Endometrium (tissue), 2 donors: ENCODE results near the gene KLHL22.
"Not testable (repeated sequence)": the region's sequence is repeated elsewhere in the genome, so short reads cannot be mapped to it uniquely, and the experiment has no call there.

Experiments
- FAIRE-seq: peaks from 2 replicates; lab custom pipeline; 2012; peaks lifted over from hg19 to GRCh38; lab: Jason Lieb, UNC
- donor health status: control.
- donor health status: control.

The KLHL22 gene

DNA sequence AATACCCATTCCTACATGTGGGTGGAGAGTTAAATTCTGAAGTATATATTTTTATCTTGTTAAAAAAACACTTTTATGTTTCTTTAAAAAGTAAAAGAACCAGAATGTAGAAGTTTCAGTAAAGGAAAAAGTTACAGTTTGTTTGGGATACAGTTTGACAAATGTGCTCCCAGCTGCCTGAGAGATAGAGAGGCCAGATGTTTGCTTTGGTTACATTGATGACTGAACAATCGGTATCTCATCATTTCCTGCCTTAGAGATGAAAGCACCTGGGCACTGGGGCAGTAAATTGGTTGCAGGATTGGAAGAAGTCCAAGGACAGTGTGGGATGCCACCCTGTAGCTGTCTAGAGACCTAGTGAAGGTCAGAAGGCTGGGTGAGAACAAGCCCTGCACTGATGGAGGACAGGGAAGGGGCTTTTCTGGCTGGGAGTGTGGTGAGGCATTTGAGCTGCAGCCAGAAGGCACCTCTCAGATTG is 28.4 kb upstream of the KLHL22 start:
- no peak for FAIRE-seq

DNA sequence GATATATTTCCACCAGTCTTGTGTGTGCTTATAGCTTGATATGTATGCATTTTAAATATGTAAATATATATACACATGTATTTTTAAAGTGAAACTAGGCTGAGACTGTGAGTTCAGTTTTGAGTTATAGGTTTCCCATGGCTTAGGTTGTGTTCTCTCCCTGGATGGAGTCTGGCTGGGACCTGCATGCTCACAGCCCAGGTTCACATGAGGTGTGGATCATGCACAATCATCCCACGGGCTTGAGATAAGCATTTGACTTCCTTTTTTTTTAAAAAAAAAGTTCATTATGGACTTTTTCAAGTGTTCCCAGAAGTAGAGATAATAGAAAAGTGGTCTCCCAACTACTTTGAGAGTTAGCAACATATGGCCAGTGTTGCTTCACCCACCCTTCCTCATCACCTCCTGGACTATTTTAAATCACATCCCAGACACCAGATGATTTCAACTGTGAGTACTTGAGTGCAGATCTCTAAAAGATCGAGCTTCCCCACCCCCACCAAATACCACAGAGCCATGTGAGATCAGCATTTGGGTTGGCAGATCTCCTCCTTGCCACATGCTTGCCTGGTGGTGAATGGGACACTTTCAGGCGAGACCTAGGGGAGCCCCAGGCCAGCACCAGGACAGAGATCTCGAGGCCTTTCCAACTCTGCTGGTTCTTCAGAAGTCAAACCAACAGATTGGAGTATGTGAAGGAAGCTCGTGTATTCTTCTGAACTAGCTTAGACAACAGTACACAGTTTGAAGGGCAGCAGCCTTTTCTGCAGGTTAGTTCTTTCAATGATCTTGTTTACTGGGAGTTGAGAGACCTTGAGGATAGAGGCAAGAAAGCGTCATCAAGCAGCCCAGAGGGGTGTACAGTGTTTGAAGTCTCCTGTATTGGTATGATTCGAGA is 27.7 kb upstream of the KLHL22 start:
- no peak for FAIRE-seq

DNA sequence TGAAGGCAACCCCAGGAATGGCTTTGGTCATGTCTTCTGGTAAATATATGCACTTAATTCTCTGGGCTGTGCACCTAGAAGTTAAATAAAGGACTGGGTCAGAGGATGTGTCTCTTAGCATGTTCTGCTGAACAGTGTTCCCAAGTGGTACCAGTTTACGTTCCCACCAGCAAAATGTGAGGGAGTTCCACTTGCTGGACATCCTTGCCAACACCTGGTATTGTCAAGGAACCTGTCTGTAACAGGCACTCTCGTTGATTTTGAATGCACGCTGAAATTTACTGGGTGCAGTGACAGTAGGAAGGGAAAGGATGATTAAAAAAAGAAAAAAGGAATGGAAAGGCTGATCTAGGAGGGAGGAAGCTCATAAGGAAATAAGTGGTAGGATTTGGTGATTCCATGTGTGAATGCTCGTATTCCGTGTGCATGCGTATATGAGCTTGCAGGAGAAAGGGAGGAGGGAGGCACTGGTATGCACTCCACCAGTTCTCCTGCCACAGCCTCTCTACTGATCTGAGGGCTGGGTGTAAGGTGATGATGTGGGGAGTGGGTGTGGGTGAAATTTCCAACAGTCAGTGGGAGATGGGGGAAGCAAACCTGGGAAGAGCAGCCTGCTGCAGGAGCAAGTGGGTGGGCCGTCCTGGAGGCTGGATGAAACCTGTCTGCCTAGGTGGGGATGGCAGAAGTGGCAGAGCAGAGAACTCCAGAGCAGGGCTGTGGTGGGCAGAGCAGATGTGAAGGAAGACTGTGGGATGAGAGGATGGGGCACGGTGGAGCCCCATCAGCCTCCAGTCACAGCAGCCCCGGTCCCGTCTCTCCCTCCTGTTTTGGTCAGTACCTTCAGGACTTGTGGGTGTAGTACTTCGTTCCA is 26.8 kb upstream of the KLHL22 start:
- no peak for FAIRE-seq

DNA sequence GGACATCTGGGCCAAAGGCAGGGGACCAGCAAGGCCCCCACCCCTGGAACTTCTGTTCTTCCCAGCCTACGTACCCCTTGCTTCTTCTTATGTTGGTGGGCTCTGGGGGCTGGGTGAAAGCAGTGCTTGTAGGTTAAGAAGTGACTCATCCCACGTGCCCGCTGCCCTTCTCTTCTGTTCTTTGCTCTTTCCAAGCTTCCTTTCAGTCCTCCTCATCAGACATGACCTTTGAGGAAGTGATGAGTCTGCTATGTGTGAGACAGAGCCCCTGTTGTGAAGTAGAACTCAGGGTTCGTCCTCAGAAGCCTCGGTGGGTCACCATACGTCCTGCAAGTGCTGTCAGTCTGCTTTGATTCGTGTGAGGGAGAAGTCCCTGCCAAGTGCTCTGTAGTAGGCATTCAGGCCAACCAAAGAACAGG is 24.5 kb upstream of the KLHL22 start:
- FAIRE-seq = no peak

DNA sequence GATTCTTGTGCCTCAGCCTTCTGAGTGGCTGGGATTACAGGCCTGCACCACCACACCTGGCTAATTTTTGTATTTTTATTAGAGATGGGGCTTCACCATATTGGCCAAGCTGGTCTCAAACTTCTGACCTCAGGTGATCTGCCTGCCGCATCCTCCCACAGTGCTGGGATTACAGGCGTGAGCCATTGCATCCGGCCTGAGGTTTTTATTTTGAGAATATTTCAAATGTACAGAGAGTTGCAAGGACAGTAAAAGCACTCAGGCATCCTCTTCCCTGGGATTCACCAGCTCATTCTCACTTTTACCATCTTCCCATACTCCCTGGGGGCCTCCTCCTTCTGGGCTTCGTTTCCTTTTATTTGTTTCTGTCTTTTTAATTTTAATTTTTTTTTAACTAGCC is 24.0 kb upstream of the KLHL22 start:
- no peak for FAIRE-seq

DNA sequence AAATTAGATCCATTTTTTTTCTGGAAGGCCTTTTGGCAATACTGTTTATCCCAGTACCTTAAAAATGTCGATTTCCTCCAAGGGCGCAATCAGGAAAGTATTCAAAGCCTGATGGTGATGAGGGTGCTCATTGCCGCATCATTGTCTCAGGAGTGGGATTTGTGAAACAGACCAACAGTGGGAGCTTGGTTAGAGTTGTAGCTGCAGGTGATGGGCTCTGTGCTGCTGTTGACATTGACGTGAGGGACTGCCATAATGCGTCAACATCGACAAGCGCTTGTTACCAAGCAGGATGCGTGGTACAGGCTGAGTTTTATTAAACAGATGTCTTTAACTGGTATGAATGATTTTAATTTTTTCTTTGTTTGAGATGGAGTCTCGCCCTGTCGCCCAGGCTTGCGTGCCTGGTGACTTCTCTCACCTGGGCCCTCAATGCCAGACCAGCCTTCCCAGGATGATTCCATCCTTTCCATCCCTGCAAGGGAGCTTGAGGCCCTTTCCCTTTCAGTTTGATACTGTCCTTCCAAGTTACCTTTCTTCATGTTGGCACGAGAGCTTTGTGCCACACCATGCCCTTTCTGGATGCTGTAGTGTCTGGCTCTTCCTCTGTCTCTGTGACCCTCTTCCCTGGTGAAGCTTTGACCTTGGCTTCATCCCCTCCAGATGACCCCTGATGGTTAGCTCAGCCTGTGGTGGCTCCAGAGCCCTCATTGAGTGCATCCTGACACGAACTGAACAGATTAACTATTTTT is 22.4 kb upstream of the KLHL22 start:
- no peak for FAIRE-seq

DNA sequence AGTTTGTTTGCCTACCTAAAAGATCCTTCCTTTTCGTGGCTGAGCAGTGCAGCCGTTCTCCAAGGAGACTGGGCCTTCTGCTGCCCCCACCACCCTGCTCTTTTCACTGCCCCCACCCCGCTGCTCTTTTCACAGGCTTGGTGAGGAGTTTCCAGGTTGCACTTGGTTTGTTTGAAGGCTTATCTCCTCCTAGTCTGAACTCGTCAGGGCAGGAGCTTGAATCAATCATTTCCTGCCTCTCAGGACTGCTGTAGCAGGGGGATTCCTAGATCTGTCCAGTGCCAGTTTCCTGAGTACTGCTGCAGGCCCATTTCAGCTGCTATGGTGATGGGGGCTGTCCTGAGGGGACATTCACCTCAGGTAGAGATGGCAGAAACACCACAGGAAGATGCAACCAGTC is 21.8 kb upstream of the KLHL22 start:
- no peak for FAIRE-seq

DNA sequence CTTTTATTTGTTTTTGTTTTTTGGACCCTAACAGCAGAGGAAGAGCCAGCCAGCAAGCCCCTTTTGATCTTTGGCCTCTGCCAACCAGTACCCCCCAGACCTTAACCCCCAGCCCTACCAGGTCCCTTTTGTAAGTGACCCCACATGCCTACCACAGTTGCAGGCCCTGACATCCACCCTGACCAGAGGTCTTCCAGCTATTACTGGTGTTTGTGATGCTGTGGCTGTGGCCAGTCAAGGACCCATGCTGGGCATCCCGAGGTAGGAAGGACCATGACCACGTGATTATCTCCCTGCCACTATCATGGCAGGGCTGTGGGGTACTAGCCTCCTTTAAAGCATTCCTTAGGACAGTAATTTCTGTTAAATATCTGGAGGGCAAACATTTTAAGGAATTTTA is 20.8 kb upstream of the KLHL22 start:
- FAIRE-seq = no peak

DNA sequence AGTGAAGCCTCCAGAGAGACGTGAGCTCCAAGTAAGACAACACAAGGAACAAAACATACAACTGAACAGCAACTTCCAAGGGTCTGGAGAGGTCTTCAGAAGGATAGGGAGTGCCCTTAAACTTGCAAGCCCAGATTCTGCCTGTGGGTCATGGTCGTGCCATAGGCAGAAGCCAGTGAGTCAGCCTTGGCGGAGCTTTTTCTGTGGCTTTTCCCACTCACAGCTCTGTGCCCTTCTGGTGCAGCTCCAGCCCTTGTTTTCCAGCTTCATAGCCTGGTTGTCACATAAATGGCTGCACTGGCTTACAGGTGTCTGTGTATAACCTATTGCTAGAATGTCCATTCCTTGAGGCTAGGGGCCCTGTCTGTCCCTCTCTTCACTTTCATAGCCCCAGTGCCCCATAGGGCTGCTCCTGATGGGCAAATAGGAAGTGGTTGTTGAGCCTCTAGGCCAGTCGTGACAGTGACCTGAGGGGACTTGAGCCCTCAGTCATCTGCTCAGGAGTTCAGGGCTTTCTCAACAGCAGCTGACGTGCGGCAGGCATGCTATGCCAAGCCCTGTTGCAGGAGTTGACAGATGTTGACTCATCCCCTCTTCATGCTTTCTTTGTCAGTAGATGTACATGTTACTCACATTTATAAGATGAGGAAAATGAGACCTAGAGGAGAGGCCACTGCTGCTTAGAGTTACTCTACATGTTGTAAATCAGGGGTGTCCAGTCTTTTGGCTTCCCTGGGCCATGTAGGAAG is 19.2 kb upstream of the KLHL22 start:
- no peak for FAIRE-seq

DNA sequence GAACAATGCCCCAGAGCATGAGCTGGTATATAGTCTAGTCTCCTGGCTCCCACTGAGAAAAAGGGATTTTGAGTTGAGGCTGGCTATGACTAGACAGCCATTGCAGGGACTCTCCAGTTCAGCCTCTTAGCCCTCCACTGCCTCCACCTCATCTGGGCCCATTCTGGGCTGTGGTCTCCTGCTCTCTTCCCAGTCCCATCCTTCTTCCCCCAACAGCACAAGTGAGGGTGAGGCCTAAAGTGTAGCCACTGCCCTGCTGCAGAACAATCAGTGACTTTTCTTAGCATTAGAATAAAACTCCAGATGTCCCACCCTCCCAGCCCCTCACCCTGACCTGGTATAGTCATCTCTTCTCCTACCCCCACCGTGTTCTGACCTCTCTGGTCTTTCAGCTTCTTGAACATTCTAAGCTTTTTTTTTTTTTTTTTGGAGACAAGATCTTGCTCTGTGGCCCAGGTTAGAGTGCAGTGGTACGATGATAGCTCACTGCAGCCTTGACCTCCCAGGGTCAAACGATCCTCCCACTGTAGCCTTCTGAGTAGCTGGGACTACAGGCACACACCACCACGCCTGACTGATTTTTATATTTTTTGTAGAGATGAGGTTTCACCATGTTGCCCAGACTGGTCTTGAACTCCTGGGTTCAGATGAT is 16.1 kb upstream of the KLHL22 start:
- no peak for FAIRE-seq

DNA sequence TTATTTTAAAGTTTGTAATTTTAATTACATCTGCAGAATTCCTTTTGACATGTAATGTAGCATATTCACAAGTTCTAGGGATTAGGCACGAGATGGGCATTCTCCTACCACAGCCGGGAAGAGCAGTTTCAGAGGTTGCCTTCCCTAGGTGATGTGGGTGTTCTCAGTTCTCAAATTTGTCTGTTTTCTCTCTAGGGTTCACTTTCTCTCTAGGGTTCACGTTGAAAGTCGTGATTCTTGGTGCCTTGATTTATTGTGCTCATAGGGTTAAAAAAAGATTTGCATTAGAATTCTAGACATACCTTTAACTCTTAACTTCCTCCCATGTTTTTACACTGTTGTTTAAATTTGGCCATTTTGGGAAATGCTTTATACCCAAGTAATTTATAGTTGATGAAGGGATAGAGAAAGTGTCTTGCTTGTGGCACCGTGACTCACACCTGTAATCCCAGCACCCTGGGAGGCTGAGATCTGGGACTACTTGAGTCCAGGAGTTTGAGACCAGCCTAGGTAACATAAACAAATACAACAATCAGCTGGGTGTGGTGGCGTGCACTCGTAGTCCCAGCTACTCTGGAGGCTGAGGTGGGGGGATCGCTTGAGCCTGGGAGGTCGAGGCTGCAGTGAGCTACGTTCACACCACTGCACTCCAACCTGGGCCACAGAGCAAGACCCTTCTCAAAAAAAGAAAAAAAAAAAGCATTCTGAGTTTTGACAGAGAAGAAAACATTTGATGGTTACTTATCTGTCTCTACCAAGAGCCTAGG is 15.4 kb upstream of the KLHL22 start:
- no peak for FAIRE-seq

DNA sequence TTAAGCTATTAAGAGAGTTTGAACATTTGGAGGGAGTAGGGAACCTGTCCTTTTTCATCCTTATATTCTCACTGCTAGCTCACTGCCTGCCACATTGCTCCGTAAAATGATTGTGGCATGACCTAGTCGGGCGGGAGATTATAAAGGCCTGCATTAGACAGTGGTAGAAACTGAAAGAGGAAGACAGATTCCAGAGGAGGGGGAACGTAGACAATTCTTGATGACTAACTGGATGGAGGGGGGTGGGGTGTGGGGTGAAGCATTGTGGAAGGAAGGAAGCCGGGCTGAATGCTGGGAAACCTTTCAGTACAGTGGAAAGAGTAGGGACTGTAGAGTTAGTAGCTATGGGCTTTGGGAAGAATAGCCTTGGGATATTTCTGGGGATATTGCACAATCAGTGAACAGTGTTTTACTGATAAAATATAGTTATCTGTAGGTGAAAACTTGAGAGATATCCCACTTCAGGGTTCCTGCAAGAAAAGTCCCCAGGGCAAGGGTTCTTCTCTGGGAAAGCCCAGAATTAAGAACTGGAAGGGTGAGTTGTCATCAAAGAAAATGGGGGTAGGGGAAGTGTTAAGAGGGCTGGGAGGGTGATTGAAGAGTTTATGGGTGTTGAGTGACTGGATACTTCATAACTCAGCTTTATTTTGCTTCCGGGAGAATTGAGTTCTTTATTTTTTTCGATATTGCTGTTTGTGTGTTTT is 13.9 kb upstream of the KLHL22 start:
- peak; percentile 57 for FAIRE-seq

DNA sequence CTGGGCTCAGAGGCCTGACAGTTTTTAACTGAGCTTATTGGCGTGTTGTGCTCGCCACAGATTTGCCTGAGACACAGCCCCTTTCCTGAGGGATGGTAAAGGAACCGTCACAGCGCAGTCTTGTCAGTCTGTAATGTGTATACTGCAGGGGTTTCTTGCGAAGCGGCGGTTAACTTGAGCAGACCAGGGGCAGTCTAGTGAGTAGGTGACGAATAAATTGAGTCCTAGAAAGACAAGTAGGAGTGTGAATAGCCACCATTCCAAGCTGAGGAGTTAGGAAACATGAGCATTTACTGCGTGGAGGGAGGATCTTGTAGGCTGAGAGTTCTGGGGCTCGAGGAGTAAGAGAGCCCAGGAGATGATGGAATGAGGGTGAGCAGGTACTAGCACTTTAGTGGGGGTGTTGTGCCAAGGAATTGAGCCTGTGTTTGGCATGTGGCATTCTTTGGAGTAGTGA is 13.2 kb upstream of the KLHL22 start:
- FAIRE-seq = no peak

DNA sequence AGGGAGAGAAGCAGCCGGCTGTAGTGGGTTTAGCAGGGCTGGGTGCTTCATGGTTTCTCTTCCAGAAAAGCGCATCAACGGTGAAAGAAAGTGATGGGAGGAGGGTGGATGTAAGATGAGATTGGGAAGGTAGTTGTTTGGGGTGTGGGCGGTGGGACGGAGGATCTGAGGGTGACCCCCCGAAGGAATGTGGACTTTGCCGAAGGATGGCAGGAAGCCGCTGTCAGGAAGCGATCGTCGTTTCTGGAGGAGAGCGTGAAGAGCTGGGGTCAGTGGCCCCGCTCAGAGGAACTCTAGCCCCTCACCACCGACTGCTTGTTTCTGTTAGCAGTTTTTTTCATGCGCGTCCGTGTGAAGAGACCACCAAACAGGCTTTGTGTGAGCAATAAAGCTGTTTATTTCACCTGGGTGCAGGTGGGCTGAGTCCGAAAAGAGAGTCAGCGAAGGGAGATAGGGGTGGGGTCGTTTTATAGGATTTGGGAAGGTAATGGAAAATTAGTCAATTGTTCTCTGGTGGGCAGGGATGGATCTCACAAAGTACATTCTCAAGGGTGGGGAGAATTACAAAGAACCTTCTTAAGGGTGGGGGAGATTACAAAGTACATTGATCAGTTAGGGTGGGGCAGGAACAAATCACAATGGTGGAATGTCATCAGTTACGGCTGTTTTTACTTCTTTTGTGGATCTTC is 12.6 kb upstream of the KLHL22 start:
- not testable (repeated sequence) for FAIRE-seq

DNA sequence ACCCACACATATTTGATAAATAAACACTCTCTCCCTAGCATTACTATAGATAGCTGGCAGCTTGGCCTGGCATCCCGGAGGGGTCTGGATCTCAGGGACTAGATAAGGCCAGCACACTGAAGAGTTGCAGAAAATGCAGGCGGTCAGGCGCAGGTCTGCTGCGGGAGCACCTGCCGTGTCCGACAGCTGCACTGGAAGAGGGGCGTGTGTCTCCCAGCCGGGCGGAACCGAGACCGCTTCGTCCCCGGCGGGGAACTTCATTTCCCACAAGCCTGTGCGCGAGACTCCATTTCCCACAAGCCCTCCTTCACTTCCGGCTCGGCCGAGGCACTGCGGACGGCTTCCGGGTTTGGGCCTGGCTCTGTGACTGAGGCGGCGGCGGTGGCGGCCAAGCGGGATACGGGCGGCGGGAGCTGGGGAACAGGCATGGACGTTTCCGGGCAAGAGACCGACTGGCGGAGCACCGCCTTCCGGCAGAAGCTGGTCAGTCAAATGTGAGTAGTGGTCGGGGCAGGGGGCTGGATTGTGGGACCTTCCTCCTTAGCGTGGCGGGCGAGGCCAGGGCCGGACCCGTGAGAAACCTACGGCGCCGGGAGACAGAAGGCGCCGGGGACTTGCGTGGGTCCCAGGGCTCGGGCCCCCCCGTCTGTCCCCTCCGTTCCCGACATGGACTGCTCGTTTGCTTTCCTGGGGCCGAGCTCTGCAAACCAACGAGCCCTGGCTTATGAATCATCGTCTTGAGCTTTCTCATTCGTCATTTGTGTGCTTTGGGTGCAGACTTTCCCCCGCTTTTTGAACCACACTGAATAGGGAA is 11.9 kb upstream of the KLHL22 start, which contains the start of gene MED15:
Gene MED15, plus strand, starts transcription at position 358 of the 814 bp plus-strand sequence. Its CDS starts 69 bp downstream, at position 427.
- FAIRE-seq = no peak

DNA sequence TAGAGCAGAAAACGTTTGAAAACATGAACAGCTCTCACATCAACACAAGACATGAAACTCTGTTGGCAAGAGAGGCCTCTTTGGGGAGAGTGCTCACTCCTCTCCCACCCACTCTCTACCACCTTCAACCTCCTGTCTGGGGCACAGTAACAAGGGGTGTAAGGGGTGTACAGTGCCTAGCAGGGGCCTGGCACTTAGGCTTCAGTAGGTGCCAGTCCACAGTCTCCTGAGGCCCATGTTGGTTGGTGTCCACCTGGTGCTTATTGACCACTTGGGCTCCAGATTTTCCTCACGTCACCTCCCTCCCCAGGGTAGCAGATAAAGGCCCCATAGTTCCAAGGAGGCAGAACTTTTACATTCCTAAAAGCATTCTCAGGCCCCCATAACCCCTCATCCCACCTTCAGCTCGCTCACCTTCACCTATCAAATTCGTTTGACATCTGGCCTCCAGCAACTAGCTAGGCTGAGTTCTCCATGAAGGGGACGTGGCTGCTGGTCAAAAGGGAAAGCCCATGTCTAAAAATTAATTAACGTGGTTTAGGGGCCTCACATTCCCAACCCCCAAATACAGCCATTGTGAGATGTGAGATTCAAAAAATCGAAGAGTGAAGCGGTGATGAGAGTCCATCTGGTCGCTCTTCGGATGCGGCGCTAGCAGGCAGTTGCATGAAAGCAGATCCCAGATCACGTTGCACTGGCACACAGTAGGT is 11.1 kb upstream of the KLHL22 start:
- no peak for FAIRE-seq

DNA sequence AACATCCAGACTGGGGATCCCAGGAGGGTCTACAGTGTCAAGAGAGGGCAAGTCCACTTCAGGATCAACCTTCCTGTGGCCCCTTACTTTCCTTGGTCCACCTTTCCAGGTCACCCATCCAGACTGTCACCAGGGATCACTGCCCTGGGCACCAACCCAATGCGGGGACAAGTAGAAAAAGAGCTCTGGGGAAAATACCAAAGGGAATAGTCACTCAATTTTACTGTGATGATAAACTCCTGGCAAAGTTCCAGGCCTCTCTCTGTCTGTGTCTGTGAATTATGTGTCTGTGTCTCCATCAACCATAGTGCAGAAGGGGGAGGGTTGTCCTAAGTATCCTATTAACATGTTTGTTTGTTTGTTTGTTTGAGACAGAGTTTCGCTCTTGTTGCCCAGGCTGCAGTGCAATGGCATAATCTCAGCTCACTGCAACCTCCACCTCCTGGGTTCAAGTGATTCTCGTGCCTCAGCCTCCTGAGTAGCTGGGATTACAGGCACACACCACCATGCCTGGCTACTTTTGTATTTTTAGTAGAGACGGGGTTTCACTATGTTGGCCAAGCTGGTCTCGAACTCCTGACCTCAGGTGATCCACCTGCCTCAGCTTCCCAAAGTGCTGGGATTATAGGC is 8.8 kb upstream of the KLHL22 start:
- FAIRE-seq = not testable (repeated sequence)
